ENCODE results near the gene GSC2. TPM values are rescaled to one million over a fixed set of nuclear protein-coding genes. Genes with fewer than 3 reads are reported as not detected.

The GSC2 gene
- not detected in 2 replicates for total RNA-seq

GRCh38 chr22:19149991-19150390 is at the start of gene GSC2:
Gene GSC2, minus strand, starts transcription at chr22:19150292. Its CDS starts 9 bp downstream, at chr22:19150283.

GRCh38 chr22:19178657-19179496 is 28.8 kb upstream of the GSC2 start, which contains the start of gene SLC25A1:
Gene SLC25A1, minus strand, starts transcription at chr22:19178736. Its CDS starts 63 bp downstream, at chr22:19178673.

GRCh38 chr22:19130959-19131684 is 19.0 kb downstream of the GSC2 start, which contains the start of gene TSSK2:
Gene TSSK2, plus strand, starts transcription at chr22:19131308. Its CDS starts 92 bp downstream, at chr22:19131400.

GRCh38 chr22:19122143-19122751 is 27.8 kb downstream of the GSC2 start, which contains the start of gene DGCR2:
Gene DGCR2, minus strand, starts transcription at chr22:19122412. Its CDS starts 206 bp downstream, at chr22:19122206.

Other genes starting within 250 kb of the GSC2 start
- gene DGCR6, start 244.0 kb downstream of the GSC2 start, total RNA-seq: 0.33 and 1.1 TPM in 2 replicates
- gene PRODH, start 214.0 kb downstream of the GSC2 start, total RNA-seq: 0.16 and 5.6 TPM in 2 replicates
- 62.1 and 102 TPM in 2 replicates for gene DGCR2, start 27.9 kb downstream of the GSC2 start, total RNA-seq
- not detected in 2 replicates for gene TSSK2, start 19.0 kb downstream of the GSC2 start, total RNA-seq
- 16.0 and 21.4 TPM in 2 replicates for gene ESS2, start 5.6 kb downstream of the GSC2 start, total RNA-seq
- 169 and 233 TPM in 2 replicates for gene SLC25A1, start 28.4 kb upstream of the GSC2 start, total RNA-seq
- gene CLTCL1, start 141.4 kb upstream of the GSC2 start, total RNA-seq: 17.1 and 23.2 TPM in 2 replicates